C4-2B (cell line): ENCODE data around the gene DVL2.

Source experiments
- H3K27ac ChIP-seq: fragments of 450-650 bp; 2 replicates; pipeline ENCODE4 v1.5.1; 2017
- CTCF ChIP-seq: fragments of 450-650 bp; conservative IDR thresholded peaks from 2 replicates; pipeline ENCODE4 v1.5.1; 2017; ENCODE audit warnings: mild to moderate bottlenecking
- ZFX ChIP-seq: fragments of 450-650 bp; IDR thresholded peaks from 2 replicates; pipeline ENCODE4 v1.6.1; 2017

Gene DVL2

GRCh38 chr17:7219812-7220592 lies 14.3 kb downstream of the DVL2 start, which contains the start of the genes ACADVL and DLG4:
ACADVL (plus strand) TSS chr17:7219938; CDS start chr17:7219985, 47 bp downstream.
DLG4 (minus strand) TSS chr17:7219836.
- H3K27ac ChIP-seq = peak within 1 kb of the TSS; percentile 100
- peak; percentile 57; the same call in 1 of the 2 replicates for TF ChIP-seq ZFX
- no peak for TF ChIP-seq CTCF

GRCh38 chr17:7219229-7219811 lies 15.0 kb downstream of the DVL2 start:
- TF ChIP-seq CTCF (no peak), ZFX (no peak)
- H3K27ac ChIP-seq = peak overlapping the region; percentile 100

GRCh38 chr17:7218758-7219157 lies 15.6 kb downstream of the DVL2 start:
- peak overlapping the region; percentile 100 for H3K27ac ChIP-seq
- no peak for TF ChIP-seq ZFX
- no peak for TF ChIP-seq CTCF

GRCh38 chr17:7218166-7218565 lies 16.2 kb downstream of the DVL2 start:
- H3K27ac ChIP-seq = no peak overlapping the region
- no peak for TF ChIP-seq ZFX
- no peak for TF ChIP-seq CTCF

- no peak overlapping the region for H3K27ac ChIP-seq
- TF ChIP-seq ZFX (no peak), CTCF (no peak)
Measured at GRCh38 chr17:7217113-7217987, 17.0 kb downstream of the DVL2 start.

GRCh38 chr17:7216242-7217112 lies 17.8 kb downstream of the DVL2 start:
- H3K27ac ChIP-seq = no peak overlapping the region
- TF ChIP-seq CTCF (no peak), ZFX (no peak)
